Activated CD4-positive, alpha-beta T cell treated with anti-CD3 and anti-CD28 coated beads, Interleukin-10, Interleukin-2, amounts not matched to agents 100 ng/mL and 50 ng/mL, durations not matched to agents 16 hours and 8 hours (primary cell): Measurements from ENCODE around the gene DNM3.

Experiments
- DNase-seq: peaks from one replicate; pipeline ENCODE4 v3.0.0-alpha.2; 2020

The DNM3 gene

GRCh38 chr1:172448995-172449584, 607.8 kb downstream of the DNM3 start:
- DNase-seq: peak; percentile 76

GRCh38 chr1:172449585-172450523, 608.6 kb downstream of the DNM3 start:
- peak; percentile 73 for DNase-seq

DNA sequence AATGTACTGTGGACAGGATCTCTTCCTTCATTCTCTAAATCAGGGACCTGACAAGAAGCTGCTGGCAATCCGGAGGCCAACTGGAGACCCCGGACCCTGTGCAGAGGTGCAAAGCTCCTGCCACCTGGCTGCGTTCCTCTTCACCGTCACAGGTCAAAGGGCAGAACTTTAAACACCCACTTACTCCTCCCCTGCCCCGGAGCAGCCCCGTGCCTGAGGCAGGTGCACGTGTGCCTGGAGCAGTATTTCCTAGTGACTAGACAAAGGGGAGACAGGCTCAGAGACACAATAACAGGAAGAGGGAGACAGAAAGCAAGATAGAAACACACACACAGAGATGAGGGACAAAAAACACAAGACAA, 609.2 kb downstream of the DNM3 start:
- no peak for DNase-seq

GRCh38 chr1:172451002-172451443, 609.7 kb downstream of the DNM3 start:
- DNase-seq: peak; percentile 75

GRCh38 chr1:172452536-172453152, 611.3 kb downstream of the DNM3 start:
- no peak for DNase-seq

DNA sequence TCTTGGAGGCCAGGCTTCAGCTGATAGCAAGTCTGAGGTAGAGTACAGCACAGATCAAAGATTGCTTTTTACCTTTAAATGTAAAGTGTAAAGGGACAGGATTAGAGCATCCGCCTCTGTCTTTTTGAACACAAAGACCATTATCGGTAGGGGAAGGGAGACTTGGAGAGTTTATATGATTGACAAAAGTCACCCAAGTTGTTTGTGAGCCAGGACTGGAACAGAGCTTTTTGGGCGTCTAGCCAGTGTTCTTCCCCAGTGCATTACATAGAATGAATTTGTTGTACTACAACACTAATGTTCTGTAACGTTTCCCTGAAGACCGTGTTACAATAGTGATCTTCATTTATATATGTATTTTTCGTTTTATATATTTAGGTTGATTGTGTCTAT, 611.9 kb downstream of the DNM3 start:
- DNase-seq: no peak

DNA sequence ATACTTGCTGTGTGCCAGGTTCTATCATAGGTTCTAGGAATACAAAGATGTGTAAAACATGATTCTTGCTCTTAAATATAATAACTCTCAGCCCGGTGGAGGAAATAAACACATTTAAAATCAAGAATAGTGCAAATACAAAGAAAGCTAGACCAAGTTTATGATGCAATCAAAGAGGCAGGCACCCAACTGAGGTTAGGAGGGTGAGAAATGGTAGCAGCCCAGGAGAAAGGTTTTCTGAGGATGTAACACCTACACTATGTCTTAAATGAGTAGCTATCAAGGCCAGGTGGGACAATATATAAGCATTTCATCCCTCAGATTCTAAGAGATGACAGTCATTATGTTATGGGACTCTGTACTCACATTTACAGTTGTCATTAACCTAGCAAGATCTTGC, 612.3 kb downstream of the DNM3 start:
- peak; percentile 20 for DNase-seq

DNA sequence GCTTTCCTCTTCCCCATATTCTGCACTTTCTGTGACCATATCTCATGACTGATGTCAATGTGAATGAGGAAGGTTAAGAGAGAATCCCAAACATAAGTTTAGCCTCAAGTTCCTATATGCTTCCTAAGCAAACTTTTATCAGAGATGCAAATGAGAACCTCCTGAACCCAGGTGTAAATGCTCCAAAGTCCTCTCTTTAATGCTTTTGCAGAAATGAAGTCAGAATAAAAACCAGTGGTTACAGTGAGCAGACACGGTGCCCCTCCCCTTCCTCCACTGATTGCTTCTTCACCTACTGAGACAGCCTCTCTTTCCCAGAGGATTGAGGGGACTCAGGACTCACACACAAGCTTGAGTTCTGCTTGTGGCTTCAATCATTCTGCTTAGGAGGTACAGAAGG, 614.2 kb downstream of the DNM3 start:
- no peak for DNase-seq

GRCh38 chr1:172456344-172456769, 615.1 kb downstream of the DNM3 start:
- no peak for DNase-seq

- DNase-seq: no peak
Observed at GRCh38 chr1:172457479-172458130, 616.3 kb downstream of the DNM3 start.

DNA sequence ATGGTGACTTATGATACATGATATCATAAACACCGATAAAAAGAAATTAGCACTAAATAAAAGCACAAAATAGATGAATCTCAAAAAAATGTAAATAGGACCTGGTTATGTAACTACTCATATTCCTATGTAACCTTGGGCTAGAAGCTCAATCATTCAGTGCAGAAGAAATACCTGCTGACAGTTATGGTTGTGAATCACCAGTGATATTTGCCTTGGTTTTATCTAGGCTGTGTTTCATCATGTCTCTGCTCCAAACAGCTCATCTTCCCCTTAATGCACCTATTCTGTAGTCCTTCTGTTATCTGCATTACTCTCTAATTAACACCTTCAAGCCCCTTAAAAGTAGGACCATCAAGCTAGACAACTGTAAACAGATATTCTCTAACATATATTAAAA, 618.9 kb downstream of the DNM3 start:
- no peak for DNase-seq

DNA sequence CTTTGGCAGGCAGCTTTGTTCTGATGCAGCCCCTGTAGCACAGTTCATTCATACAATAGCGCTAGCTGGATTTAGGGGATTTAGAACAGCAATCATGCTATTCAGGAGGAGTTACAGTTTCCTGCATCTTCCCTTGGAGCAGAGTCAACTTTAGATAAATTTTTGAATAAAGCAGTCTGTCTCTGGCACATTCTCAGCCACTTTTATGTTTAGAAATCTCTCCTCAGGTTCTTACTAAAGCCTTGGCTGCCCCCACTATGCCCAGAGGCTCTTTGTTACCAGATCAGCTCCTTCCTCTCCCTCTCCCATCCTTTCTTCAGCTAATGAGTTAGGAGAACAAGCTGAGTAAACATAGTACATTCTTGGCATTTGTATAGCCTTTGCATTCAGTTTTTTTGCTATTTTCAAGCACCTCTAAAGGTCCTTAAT, 619.6 kb downstream of the DNM3 start:
- DNase-seq: no peak
